ENCODE data around the gene MINAR1. TPM values are rescaled to one million over a fixed set of nuclear protein-coding genes. Genes with fewer than 3 reads are reported as not detected.
"Not testable (repeated sequence)": the region's sequence is repeated elsewhere in the genome, so short reads cannot be mapped to it uniquely, and the experiment has no call there.

Gene MINAR1
- total RNA-seq, 2 experiments from 2014 or later, result 0.21 to 0.22 TPM

GRCh38 chr15:79412010-79412409 lies 20.1 kb upstream of the MINAR1 start:
- H3K4me3 Mint-ChIP-seq, result no peak overlapping the region
- intact Hi-C loops (cut with micrococcal nuclease), result no loop called here
- no peak overlapping the region for H3K27ac Mint-ChIP-seq
- no peaks in the 10 kb centered on the region for H3K9me3 Mint-ChIP-seq
- CTCF ChIA-PET, result no interaction called here
- H3K36me3 Mint-ChIP-seq (ENCODE audit: low read depth), result peaks cover 7% of the 10 kb centered on the region
- DNase-seq, result no peak
- no peaks in the 10 kb centered on the region for H3K4me1 Mint-ChIP-seq (ENCODE audit: low read depth)
- no peaks in the 10 kb centered on the region for H3K27me3 Mint-ChIP-seq (ENCODE audit: low read depth)

GRCh38 chr15:79412429-79412828 lies 19.7 kb upstream of the MINAR1 start:
- CTCF ChIA-PET, result no interaction called here
- H3K27me3 Mint-ChIP-seq (ENCODE audit: low read depth), result no peaks in the 10 kb centered on the region

GRCh38 chr15:79416876-79417275 lies 15.3 kb upstream of the MINAR1 start:
- intact Hi-C loops (cut with micrococcal nuclease), result no loop called here
- Mint-ChIP-seq H3K27me3 (ENCODE audit: low read depth) (no peaks in the 10 kb centered on the region), H3K4me1 (ENCODE audit: low read depth) (no peaks in the 10 kb centered on the region), H3K9me3 (no peaks in the 10 kb centered on the region), H3K4me3 (no peak overlapping the region), H3K27ac (no peak overlapping the region), H3K36me3 (ENCODE audit: low read depth) (peaks cover 7% of the 10 kb centered on the region)
- CTCF ChIA-PET, result no interaction called here
- DNase-seq, result no peak

More at GRCh38 chr15:79412429-79412828, 19.7 kb upstream of the MINAR1 start:
- H3K36me3 Mint-ChIP-seq (ENCODE audit: low read depth), result peaks cover 7% of the 10 kb centered on the region
- no peaks in the 10 kb centered on the region for H3K9me3 Mint-ChIP-seq
- no peak overlapping the region for H3K4me3 Mint-ChIP-seq
- no peak overlapping the region for H3K27ac Mint-ChIP-seq
- H3K4me1 Mint-ChIP-seq (ENCODE audit: low read depth), result no peaks in the 10 kb centered on the region
- intact Hi-C loops (cut with micrococcal nuclease), result no loop called here
- no peak for DNase-seq

GRCh38 chr15:79418693-79419279 lies 13.3 kb upstream of the MINAR1 start:
- intact Hi-C loops (cut with micrococcal nuclease), result no loop called here
- no peaks in the 10 kb centered on the region for H3K27me3 Mint-ChIP-seq (ENCODE audit: low read depth)
- H3K4me1 Mint-ChIP-seq (ENCODE audit: low read depth), result no peaks in the 10 kb centered on the region
- no peak for DNase-seq
- H3K4me3 Mint-ChIP-seq, result no peak overlapping the region
- CTCF ChIA-PET, result no interaction called here
- no peak overlapping the region for H3K27ac Mint-ChIP-seq
- no peaks in the 10 kb centered on the region for H3K9me3 Mint-ChIP-seq
- H3K36me3 Mint-ChIP-seq (ENCODE audit: low read depth), result no peaks in the 10 kb centered on the region

GRCh38 chr15:79425591-79426295 lies 6.4 kb upstream of the MINAR1 start:
- DNase-seq, result no peak
- H3K36me3 Mint-ChIP-seq (ENCODE audit: low read depth), result peaks cover 7% of the 10 kb centered on the region
- H3K27ac Mint-ChIP-seq, result no peak overlapping the region
- CTCF ChIA-PET, result no interaction called here
- H3K27me3 Mint-ChIP-seq (ENCODE audit: low read depth), result peaks cover 39% of the 10 kb centered on the region
- H3K4me3 Mint-ChIP-seq, result no peak overlapping the region
- no peaks in the 10 kb centered on the region for H3K9me3 Mint-ChIP-seq
- no peaks in the 10 kb centered on the region for H3K4me1 Mint-ChIP-seq (ENCODE audit: low read depth)
- intact Hi-C loops (cut with micrococcal nuclease), result no loop called here

- H3K36me3 Mint-ChIP-seq (ENCODE audit: low read depth); CTCF ChIA-PET; H3K27ac Mint-ChIP-seq; H3K9me3 Mint-ChIP-seq; intact Hi-C loops (cut with micrococcal nuclease); H3K4me3 Mint-ChIP-seq; H3K4me1 Mint-ChIP-seq (ENCODE audit: low read depth); DNase-seq: not testable (repeated sequence)
- peaks cover 47% of the 10 kb centered on the region for H3K27me3 Mint-ChIP-seq (ENCODE audit: low read depth)
These were observed 5.2 kb upstream of the MINAR1 start for GRCh38 chr15:79426899-79427298.

GRCh38 chr15:79427781-79428598 lies 4.1 kb upstream of the MINAR1 start:
- no peak overlapping the region for H3K27ac Mint-ChIP-seq
- H3K4me3 Mint-ChIP-seq, result no peak overlapping the region
- H3K4me1 Mint-ChIP-seq (ENCODE audit: low read depth), result peaks cover 10% of the 10 kb centered on the region
- CTCF ChIA-PET, result no interaction called here
- no peaks in the 10 kb centered on the region for H3K9me3 Mint-ChIP-seq
- H3K27me3 Mint-ChIP-seq (ENCODE audit: low read depth), result peaks cover 54% of the 10 kb centered on the region
- intact Hi-C loops (cut with micrococcal nuclease), result no loop called here
- DNase-seq, result no peak
- H3K36me3 Mint-ChIP-seq (ENCODE audit: low read depth), result peaks cover 7% of the 10 kb centered on the region

- no peaks in the 10 kb centered on the region for H3K36me3 Mint-ChIP-seq (ENCODE audit: low read depth)
- intact Hi-C loops (cut with micrococcal nuclease), result no loop called here
- H3K27me3 Mint-ChIP-seq (ENCODE audit: low read depth), result peaks cover 65% of the 10 kb centered on the region
- H3K27ac Mint-ChIP-seq, result no peak overlapping the region
- H3K4me3 Mint-ChIP-seq, result no peak overlapping the region
- peaks cover 11% of the 10 kb centered on the region for H3K4me1 Mint-ChIP-seq (ENCODE audit: low read depth)
- CTCF ChIA-PET, result interaction anchor here (1.4 kb wide), 1 partner anchor 50 kb away, joined by 5 read pairs; no protein-coding TSS in a partner anchor
- no peak for DNase-seq
- no peaks in the 10 kb centered on the region for H3K9me3 Mint-ChIP-seq
These were observed 1.1 kb upstream of the MINAR1 start for GRCh38 chr15:79430901-79431635.

- CTCF ChIA-PET, result no interaction called here
- no peak overlapping the region for H3K4me3 Mint-ChIP-seq
- H3K27ac Mint-ChIP-seq, result no peak overlapping the region
- H3K9me3 Mint-ChIP-seq, result no peaks in the 10 kb centered on the region
- intact Hi-C loops (cut with micrococcal nuclease), result no loop called here
- H3K27me3 Mint-ChIP-seq (ENCODE audit: low read depth), result peaks cover 55% of the 10 kb centered on the region
- no peaks in the 10 kb centered on the region for H3K36me3 Mint-ChIP-seq (ENCODE audit: low read depth)
- DNase-seq, result no peak
- H3K4me1 Mint-ChIP-seq (ENCODE audit: low read depth), result peaks cover 11% of the 10 kb centered on the region
These were observed 474 bp downstream of the MINAR1 start for GRCh38 chr15:79432345-79433275.

GRCh38 chr15:79433276-79433990 lies 1.3 kb downstream of the MINAR1 start:
- CTCF ChIA-PET, result no interaction called here
- intact Hi-C loops (cut with micrococcal nuclease), result no loop called here
- Mint-ChIP-seq H3K27ac (no peak overlapping the region), H3K27me3 (ENCODE audit: low read depth) (peaks cover 52% of the 10 kb centered on the region), H3K4me1 (ENCODE audit: low read depth) (peaks cover 11% of the 10 kb centered on the region), H3K9me3 (no peaks in the 10 kb centered on the region), H3K4me3 (no peak overlapping the region), H3K36me3 (ENCODE audit: low read depth) (no peaks in the 10 kb centered on the region)
- DNase-seq, result no peak

GRCh38 chr15:79434361-79434760 lies 2.2 kb downstream of the MINAR1 start:
- H3K36me3 Mint-ChIP-seq (ENCODE audit: low read depth), result no peaks in the 10 kb centered on the region
- peaks cover 11% of the 10 kb centered on the region for H3K4me1 Mint-ChIP-seq (ENCODE audit: low read depth)
- CTCF ChIA-PET, result no interaction called here
- no peaks in the 10 kb centered on the region for H3K9me3 Mint-ChIP-seq
- no peak overlapping the region for H3K27ac Mint-ChIP-seq
- H3K4me3 Mint-ChIP-seq, result no peak overlapping the region
- intact Hi-C loops (cut with micrococcal nuclease), result no loop called here
- peaks cover 45% of the 10 kb centered on the region for H3K27me3 Mint-ChIP-seq (ENCODE audit: low read depth)
- DNase-seq, result no peak

Measured in activated naive CD4-positive, alpha-beta T cell treated with anti-CD3 and anti-CD28 coated beads for 36 hours (primary cell).